H1 (cell line): ENCODE measurements around the gene ZBP1. TPM values are rescaled to one million over a fixed set of nuclear protein-coding genes. Genes with fewer than 3 reads are reported as not detected.

Experiments
- GTF2F1 ChIP-seq: IDR thresholded peaks from 2 replicates; pipeline ENCODE4 v1.6.1; 2012; ENCODE audit warnings: low read depth, low read length, improper control_type of control experiment, borderline replicate concordance
- HDAC2 ChIP-seq, 2 experiments: fragments of 300-600 bp in 1 of 2; sonication (generic) in 1 of 2; IDR thresholded peaks; 2 replicates each; pipeline ENCODE4 v1.6.1; 2011 to 2012; ENCODE audit warnings: low read depth in 2 of 2, low read length in 2 of 2, mild to moderate bottlenecking in 2 of 2, moderate library complexity in 2 of 2, borderline replicate concordance in 1 of 2, inconsistent platforms in 1 of 2
- MAFK ChIP-seq: IDR thresholded peaks from 2 replicates; pipeline ENCODE4 v1.6.1; 2012; ENCODE audit warnings: low read depth, mild to moderate bottlenecking, improper control_type of control experiment, low read length
- POU5F1 ChIP-seq: IDR thresholded peaks from 2 replicates; pipeline ENCODE4 v1.6.1; 2011; ENCODE audit warnings: low read depth, mild to moderate bottlenecking, low read length, moderate library complexity
- RFX5 ChIP-seq: IDR thresholded peaks from 2 replicates; pipeline ENCODE4 v1.6.1; 2011; ENCODE audit warnings: low read depth, low read length, improper control_type of control experiment, borderline replicate concordance
- SIRT6 ChIP-seq: IDR thresholded peaks from one replicate; pipeline ENCODE4 v1.7.1; 2012; ENCODE audit warnings: low read length, inconsistent platforms
- SP2 ChIP-seq: IDR thresholded peaks from 2 replicates; pipeline ENCODE4 v1.6.1; 2012; ENCODE audit warnings: mild to moderate bottlenecking, low read length, inconsistent platforms
- SUZ12 ChIP-seq: fragments of 200-600 bp; sonication (generic); IDR thresholded peaks from 2 replicates; pipeline ENCODE4 v1.6.1; 2012; ENCODE audit warnings: mild to moderate bottlenecking, inconsistent platforms, low read length, moderate library complexity, mixed read lengths
- polyA plus RNA-seq, 7 experiments: library from polyadenylated mRNA; depleted of rRNA in 3 of 7; stranded (reverse) in 5 of 7; unstranded in 2 of 7; fragments of >200 nt in 5 of 7; fragments of 200-250 nt in 2 of 7; gene quantifications; 1 replicate in 5 of 7; 2 replicates in 1 of 7; 4 replicates in 1 of 7; pipeline versions ENCODE4 v1.2.1 to v1.2.3, GENCODE V29; 2011 to 2013; ENCODE audit warnings: missing spikeins in 2 of 7, mixed read lengths in 2 of 7
- total RNA-seq: library from RNA; stranded (reverse); fragmentation: NEBNext Ultra II Directional; extraction: Animal tissue kit (Norgen Biotek cat#: 25700); gene quantifications from 2 replicates; pipeline ENCODE4 v1.2.1, GENCODE V29; 2021
- TF ChIP-seq, protein P1 (sequence below): fragments of 300-600 bp; sonication (generic); IDR thresholded peaks from 2 replicates; pipeline ENCODE4 v1.7.1; 2012; ENCODE audit warnings: low read length, moderate library complexity, mild to moderate bottlenecking, inconsistent platforms; ENCODE audit not compliant: insufficient replicate concordance
- TF ChIP-seq, protein P2 (sequence below): IDR thresholded peaks from 2 replicates; pipeline ENCODE4 v1.6.1; 2012; ENCODE audit warnings: inconsistent platforms

The ZBP1 gene
- total and polyA plus RNA-seq, 2 of the 8 experiments (the other 6 are each of a cell fraction or from before 2014, with no cell fraction given) = not detected

DNA sequence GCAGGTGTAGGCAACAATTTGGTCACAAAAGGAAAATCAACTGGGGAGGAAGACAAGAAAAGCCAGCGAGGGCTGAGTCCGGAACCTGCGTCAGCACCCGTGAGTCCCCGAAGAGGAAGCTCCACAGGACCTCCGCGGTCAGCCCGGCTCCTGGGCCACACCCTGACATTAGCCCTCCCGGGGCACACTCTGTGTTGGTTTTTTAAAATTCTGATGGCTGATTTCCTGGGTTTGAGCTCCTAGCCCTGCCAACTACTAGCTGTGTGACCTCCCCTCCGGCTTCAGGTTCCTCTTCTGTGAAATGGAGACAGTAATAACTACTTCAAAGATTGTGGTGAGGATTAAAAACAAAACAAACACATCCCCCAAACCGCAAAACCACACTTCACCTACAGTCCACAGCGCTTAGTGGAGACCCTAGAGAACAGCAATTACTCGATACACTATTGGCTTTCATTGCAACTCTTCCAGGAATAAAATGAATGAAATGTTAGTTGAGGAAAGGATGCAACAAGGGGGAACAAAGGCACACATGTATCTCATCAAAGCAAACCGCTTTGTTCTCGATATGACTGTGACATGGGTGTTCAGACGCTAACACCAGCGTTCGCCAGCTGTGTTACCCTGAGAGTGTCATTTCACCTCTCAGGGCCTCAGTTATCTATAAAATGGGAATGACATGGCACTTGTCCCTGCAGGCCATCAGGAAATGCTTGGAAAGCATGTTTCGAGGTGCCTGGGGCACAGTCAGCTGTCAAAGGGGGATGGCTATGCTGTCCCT, 985 bp downstream of the ZBP1 start (continued):
- TF ChIP-seq, protein P1, sequence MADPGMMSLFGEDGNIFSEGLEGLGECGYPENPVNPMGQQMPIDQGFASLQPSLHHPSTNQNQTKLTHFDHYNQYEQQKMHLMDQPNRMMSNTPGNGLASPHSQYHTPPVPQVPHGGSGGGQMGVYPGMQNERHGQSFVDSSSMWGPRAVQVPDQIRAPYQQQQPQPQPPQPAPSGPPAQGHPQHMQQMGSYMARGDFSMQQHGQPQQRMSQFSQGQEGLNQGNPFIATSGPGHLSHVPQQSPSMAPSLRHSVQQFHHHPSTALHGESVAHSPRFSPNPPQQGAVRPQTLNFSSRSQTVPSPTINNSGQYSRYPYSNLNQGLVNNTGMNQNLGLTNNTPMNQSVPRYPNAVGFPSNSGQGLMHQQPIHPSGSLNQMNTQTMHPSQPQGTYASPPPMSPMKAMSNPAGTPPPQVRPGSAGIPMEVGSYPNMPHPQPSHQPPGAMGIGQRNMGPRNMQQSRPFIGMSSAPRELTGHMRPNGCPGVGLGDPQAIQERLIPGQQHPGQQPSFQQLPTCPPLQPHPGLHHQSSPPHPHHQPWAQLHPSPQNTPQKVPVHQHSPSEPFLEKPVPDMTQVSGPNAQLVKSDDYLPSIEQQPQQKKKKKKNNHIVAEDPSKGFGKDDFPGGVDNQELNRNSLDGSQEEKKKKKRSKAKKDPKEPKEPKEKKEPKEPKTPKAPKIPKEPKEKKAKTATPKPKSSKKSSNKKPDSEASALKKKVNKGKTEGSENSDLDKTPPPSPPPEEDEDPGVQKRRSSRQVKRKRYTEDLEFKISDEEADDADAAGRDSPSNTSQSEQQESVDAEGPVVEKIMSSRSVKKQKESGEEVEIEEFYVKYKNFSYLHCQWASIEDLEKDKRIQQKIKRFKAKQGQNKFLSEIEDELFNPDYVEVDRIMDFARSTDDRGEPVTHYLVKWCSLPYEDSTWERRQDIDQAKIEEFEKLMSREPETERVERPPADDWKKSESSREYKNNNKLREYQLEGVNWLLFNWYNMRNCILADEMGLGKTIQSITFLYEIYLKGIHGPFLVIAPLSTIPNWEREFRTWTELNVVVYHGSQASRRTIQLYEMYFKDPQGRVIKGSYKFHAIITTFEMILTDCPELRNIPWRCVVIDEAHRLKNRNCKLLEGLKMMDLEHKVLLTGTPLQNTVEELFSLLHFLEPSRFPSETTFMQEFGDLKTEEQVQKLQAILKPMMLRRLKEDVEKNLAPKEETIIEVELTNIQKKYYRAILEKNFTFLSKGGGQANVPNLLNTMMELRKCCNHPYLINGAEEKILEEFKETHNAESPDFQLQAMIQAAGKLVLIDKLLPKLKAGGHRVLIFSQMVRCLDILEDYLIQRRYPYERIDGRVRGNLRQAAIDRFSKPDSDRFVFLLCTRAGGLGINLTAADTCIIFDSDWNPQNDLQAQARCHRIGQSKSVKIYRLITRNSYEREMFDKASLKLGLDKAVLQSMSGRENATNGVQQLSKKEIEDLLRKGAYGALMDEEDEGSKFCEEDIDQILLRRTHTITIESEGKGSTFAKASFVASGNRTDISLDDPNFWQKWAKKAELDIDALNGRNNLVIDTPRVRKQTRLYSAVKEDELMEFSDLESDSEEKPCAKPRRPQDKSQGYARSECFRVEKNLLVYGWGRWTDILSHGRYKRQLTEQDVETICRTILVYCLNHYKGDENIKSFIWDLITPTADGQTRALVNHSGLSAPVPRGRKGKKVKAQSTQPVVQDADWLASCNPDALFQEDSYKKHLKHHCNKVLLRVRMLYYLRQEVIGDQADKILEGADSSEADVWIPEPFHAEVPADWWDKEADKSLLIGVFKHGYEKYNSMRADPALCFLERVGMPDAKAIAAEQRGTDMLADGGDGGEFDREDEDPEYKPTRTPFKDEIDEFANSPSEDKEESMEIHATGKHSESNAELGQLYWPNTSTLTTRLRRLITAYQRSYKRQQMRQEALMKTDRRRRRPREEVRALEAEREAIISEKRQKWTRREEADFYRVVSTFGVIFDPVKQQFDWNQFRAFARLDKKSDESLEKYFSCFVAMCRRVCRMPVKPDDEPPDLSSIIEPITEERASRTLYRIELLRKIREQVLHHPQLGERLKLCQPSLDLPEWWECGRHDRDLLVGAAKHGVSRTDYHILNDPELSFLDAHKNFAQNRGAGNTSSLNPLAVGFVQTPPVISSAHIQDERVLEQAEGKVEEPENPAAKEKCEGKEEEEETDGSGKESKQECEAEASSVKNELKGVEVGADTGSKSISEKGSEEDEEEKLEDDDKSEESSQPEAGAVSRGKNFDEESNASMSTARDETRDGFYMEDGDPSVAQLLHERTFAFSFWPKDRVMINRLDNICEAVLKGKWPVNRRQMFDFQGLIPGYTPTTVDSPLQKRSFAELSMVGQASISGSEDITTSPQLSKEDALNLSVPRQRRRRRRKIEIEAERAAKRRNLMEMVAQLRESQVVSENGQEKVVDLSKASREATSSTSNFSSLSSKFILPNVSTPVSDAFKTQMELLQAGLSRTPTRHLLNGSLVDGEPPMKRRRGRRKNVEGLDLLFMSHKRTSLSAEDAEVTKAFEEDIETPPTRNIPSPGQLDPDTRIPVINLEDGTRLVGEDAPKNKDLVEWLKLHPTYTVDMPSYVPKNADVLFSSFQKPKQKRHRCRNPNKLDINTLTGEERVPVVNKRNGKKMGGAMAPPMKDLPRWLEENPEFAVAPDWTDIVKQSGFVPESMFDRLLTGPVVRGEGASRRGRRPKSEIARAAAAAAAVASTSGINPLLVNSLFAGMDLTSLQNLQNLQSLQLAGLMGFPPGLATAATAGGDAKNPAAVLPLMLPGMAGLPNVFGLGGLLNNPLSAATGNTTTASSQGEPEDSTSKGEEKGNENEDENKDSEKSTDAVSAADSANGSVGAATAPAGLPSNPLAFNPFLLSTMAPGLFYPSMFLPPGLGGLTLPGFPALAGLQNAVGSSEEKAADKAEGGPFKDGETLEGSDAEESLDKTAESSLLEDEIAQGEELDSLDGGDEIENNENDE = no peak
- TF ChIP-seq MAFK (no peak), POU5F1 (no peak), RFX5 (no peak), GTF2F1 (no peak), SUZ12 (no peak), SIRT6 (no peak), SP2 (no peak), HDAC2 (IDR thresholded peaks at IDR 0.05; ENCODE audit: borderline replicate concordance in 1 of 2, low read depth in 2 of 2, low read length in 2 of 2) (no peak)
- TF ChIP-seq, protein P2, sequence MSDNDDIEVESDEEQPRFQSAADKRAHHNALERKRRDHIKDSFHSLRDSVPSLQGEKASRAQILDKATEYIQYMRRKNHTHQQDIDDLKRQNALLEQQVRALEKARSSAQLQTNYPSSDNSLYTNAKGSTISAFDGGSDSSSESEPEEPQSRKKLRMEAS = no peak
